HepG2 (cell line): Measurements from ENCODE around the gene RAB3B. TPM values are rescaled to one million over a fixed set of nuclear protein-coding genes. Genes with fewer than 3 reads are reported as not detected.

Experiments used
- AKAP8 ChIP-seq: sonication (generic); formaldehyde crosslinking; IDR thresholded peaks from 2 replicates; pipeline ENCODE4 v1.5.1; 2020; ENCODE audit warnings: mild to moderate bottlenecking, missing genetic modification reagents
- BRD4 ChIP-seq: sonication (generic); formaldehyde crosslinking; IDR thresholded peaks from 2 replicates; pipeline ENCODE4 v1.4.0; 2020; ENCODE audit warnings: missing genetic modification reagents
- HHEX ChIP-seq: IDR thresholded peaks from 2 replicates; pipeline ENCODE4 v1.6.1; 2016; ENCODE audit warnings: control low read depth
- HMGA1 ChIP-seq: sonication (generic); formaldehyde crosslinking; conservative IDR thresholded peaks from 2 replicates; pipeline ENCODE4 v1.4.0; 2020; ENCODE audit warnings: missing genetic modification reagents
- IKZF4 ChIP-seq: sonication (generic); formaldehyde crosslinking; IDR thresholded peaks from 2 replicates; pipeline ENCODE4 v1.5.1; 2020; ENCODE audit warnings: borderline replicate concordance, mild to moderate bottlenecking, low read depth, missing genetic modification reagents; ENCODE audit errors: not compliant biosample characterization
- KAT7 ChIP-seq: IDR thresholded peaks from 2 replicates; pipeline ENCODE4 v1.6.1; 2018; ENCODE audit warnings: borderline replicate concordance, missing compliant biosample characterization
- KAT8 ChIP-seq: IDR thresholded peaks from 2 replicates; pipeline ENCODE4 v1.6.1; 2016; ENCODE audit warnings: missing genetic modification reagents, missing compliant biosample characterization
- KDM2A ChIP-seq: sonication (generic); formaldehyde crosslinking; IDR thresholded peaks from 2 replicates; pipeline ENCODE4 v1.4.0; 2020; ENCODE audit warnings: low read depth, missing genetic modification reagents, borderline replicate concordance
- KDM6A ChIP-seq: IDR thresholded peaks from 2 replicates; pipeline ENCODE4 v1.6.1; 2016; ENCODE audit warnings: low read depth
- LRRFIP1 ChIP-seq: sonication (generic); formaldehyde crosslinking; conservative IDR thresholded peaks from 2 replicates; pipeline ENCODE4 v1.4.0; 2020; ENCODE audit warnings: missing genetic modification reagents
- MIER3 ChIP-seq: IDR thresholded peaks from 2 replicates; pipeline ENCODE4 v1.6.1; 2016; ENCODE audit warnings: missing compliant biosample characterization, borderline replicate concordance
- MYNN ChIP-seq: sonication (generic); formaldehyde crosslinking; IDR thresholded peaks from 2 replicates; pipeline ENCODE4 v1.4.0; 2020; ENCODE audit warnings: mild to moderate bottlenecking, low read depth, missing genetic modification reagents
- SIX1 ChIP-seq: sonication (generic); formaldehyde crosslinking; IDR thresholded peaks from 2 replicates; pipeline ENCODE4 v1.4.0; 2020; ENCODE audit warnings: missing genetic modification reagents, borderline replicate concordance
- SNRNP70 ChIP-seq: fragments of 200-400 bp; formaldehyde crosslinking; IDR thresholded peaks from 2 replicates; pipeline ENCODE4 v1.6.1; 2017; ENCODE audit warnings: mild to moderate bottlenecking, low read depth, low read length, moderate library complexity
- SOX5 ChIP-seq: IDR thresholded peaks from 2 replicates; pipeline ENCODE4 v1.6.1; 2016; ENCODE audit warnings: borderline replicate concordance
- TEAD3 ChIP-seq: optimal IDR thresholded peaks from 2 replicates; pipeline ENCODE3; 2016; ENCODE audit warnings: borderline replicate concordance
- THRA ChIP-seq: sonication (generic); formaldehyde crosslinking; IDR thresholded peaks from 2 replicates; pipeline ENCODE4 v1.4.0; 2020; ENCODE audit warnings: missing genetic modification reagents, borderline replicate concordance
- ZNF234 ChIP-seq: sonication (generic); formaldehyde crosslinking; conservative IDR thresholded peaks from 2 replicates; pipeline ENCODE4 v1.5.1; 2020; ENCODE audit warnings: mild to moderate bottlenecking, missing genetic modification reagents
- ZNF264 ChIP-seq: sonication (generic); formaldehyde crosslinking; IDR thresholded peaks from 2 replicates; pipeline ENCODE4 v1.4.0; 2020; ENCODE audit warnings: missing genetic modification reagents
- ZNF274 ChIP-seq: sonication (generic); formaldehyde crosslinking; IDR thresholded peaks from 2 replicates; pipeline ENCODE4 v1.5.1; 2020; ENCODE audit warnings: mild to moderate bottlenecking, missing genetic modification reagents
- ZNF281 ChIP-seq: sonication (generic); formaldehyde crosslinking; IDR thresholded peaks from 2 replicates; pipeline ENCODE4 v1.4.0; 2020; ENCODE audit warnings: missing genetic modification reagents, borderline replicate concordance
- ZNF30 ChIP-seq: sonication (generic); formaldehyde crosslinking; IDR thresholded peaks from 2 replicates; pipeline ENCODE4 v1.5.0; 2020; ENCODE audit warnings: mild to moderate bottlenecking, missing genetic modification reagents
- ZNF367 ChIP-seq: sonication (generic); formaldehyde crosslinking; IDR thresholded peaks from 2 replicates; pipeline ENCODE4 v1.4.0; 2020; ENCODE audit warnings: missing genetic modification reagents, borderline replicate concordance
- ZNF564 ChIP-seq: sonication (generic); formaldehyde crosslinking; IDR thresholded peaks from 2 replicates; pipeline ENCODE4 v1.8.1; 2023; ENCODE audit warnings: mild to moderate bottlenecking, missing genetic modification reagents
- polyA plus RNA-seq, 8 experiments: library from polyadenylated mRNA; depleted of rRNA in 3 of 8; stranded (reverse) in 7 of 8; unstranded in 1 of 8; fragments of >200 nt; fragmentation: Illumina TruSeq in 4 of 8; extraction: Trizol in 4 of 8; gene quantifications; 2 replicates each; pipeline versions ENCODE4 v1.2.1 to v1.2.3, GENCODE V29; 2011 to 2016; ENCODE audit warnings: low read depth in 4 of 8, missing spikeins in 1 of 8, mixed read lengths in 1 of 8; ENCODE audit not compliant: insufficient read depth in 1 of 8
- total RNA-seq, 5 experiments: library from RNA; depleted of rRNA; stranded (reverse); fragments of >200 nt; fragmentation: Illumina TruSeq; extraction: Trizol; gene quantifications; 2 replicates each; pipeline ENCODE4 v1.2.3, GENCODE V29; 2016; ENCODE audit warnings: low read depth in 1 of 5
- TF ChIP-seq, protein P1 (sequence below): sonication (generic); formaldehyde crosslinking; IDR thresholded peaks from 2 replicates; pipeline ENCODE4 v1.5.0; 2020; ENCODE audit warnings: missing genetic modification reagents, mild to moderate bottlenecking, borderline replicate concordance

Gene RAB3B
- total and polyA plus RNA-seq, 2 of the 13 experiments (the other 11 are each of a cell fraction or from before 2014, with no cell fraction given), result 1.0 to 1.2 TPM

GRCh38 chr1:52037402-52037814 is 46.9 kb upstream of the RAB3B start (continued):
- TF ChIP-seq KDM2A (CRISPR knock-in tag) (no peak; the same call in 1 of the 2 replicates), HHEX (CRISPR knock-in tag) (peak; percentile 85), MYNN (CRISPR knock-in tag) (0 out of 2 replicates have a peak, but pooled peaks have one; percentile 47), THRA (CRISPR knock-in tag) (peak; percentile 73; the same call in 1 of the 2 replicates), ZNF264 (CRISPR knock-in tag) (peak; percentile 97), ZNF30 (CRISPR knock-in tag) (no peak), ZNF234 (CRISPR knock-in tag) (no peak), SIX1 (CRISPR knock-in tag) (peak; percentile 63; the same call in 1 of the 2 replicates), MIER3 (CRISPR knock-in tag) (peak; percentile 84; the same call in 1 of the 2 replicates), LRRFIP1 (CRISPR knock-in tag) (no peak), KAT7 (0 out of 2 replicates have a peak, but pooled peaks have one; percentile 34), TEAD3 (peak; percentile 87), IKZF4 (CRISPR knock-in tag) (no peak), ZNF281 (CRISPR knock-in tag) (peak; percentile 58; the same call in 1 of the 2 replicates), ZNF274 (CRISPR knock-in tag) (no peak), ZNF564 (CRISPR knock-in tag) (no peak), KAT8 (CRISPR knock-in tag) (peak; percentile 90), AKAP8 (no peak), SOX5 (CRISPR knock-in tag) (peak; percentile 99), KDM6A (CRISPR knock-in tag) (peak; percentile 78; the same call in 1 of the 2 replicates), ZNF367 (CRISPR knock-in tag) (no peak), SNRNP70 (no peak), BRD4 (CRISPR knock-in tag) (peak; percentile 59; the same call in 1 of the 2 replicates), HMGA1 (CRISPR knock-in tag) (no peak)
- TF ChIP-seq, protein P1, sequence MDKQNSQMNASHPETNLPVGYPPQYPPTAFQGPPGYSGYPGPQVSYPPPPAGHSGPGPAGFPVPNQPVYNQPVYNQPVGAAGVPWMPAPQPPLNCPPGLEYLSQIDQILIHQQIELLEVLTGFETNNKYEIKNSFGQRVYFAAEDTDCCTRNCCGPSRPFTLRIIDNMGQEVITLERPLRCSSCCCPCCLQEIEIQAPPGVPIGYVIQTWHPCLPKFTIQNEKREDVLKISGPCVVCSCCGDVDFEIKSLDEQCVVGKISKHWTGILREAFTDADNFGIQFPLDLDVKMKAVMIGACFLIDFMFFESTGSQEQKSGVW (CRISPR knock-in tag), result no peak
